Panc1 (cell line): ENCODE data around the gene RAG1.

Experiments
- CTCF ChIP-seq: fragments of 450-650 bp; IDR thresholded peaks from 2 replicates; pipeline ENCODE4 v1.5.1; 2017; ENCODE audit warnings: mild to moderate bottlenecking
- POLR2AphosphoS5 ChIP-seq: IDR thresholded peaks from 2 replicates; pipeline ENCODE4 v1.6.1; 2012; ENCODE audit warnings: mild to moderate bottlenecking, low read depth, low read length, moderate library complexity

- TF ChIP-seq CTCF (no peak), POLR2AphosphoS5 (no peak)
Observed at GRCh38 chr11:36586543-36586942, 18.7 kb downstream of the RAG1 start.
